DOHH2 (cell line): ENCODE measurements around the gene RAD51B.

Experiments used
- CTCF ChIP-seq: fragments of 200-600 bp; sonication (generic); IDR thresholded peaks from one replicate; pipeline ENCODE4 v1.5.1; 2014; ENCODE audit warnings: antibody characterized with exemption, mild to moderate bottlenecking, low read depth, low read length; ENCODE audit not compliant: poor library complexity, severe bottlenecking
- EZH2phosphoT487 ChIP-seq: fragments of 200-600 bp; sonication (generic); IDR thresholded peaks from 2 replicates; pipeline ENCODE4 v1.6.1; 2017; ENCODE audit warnings: borderline replicate concordance, mild to moderate bottlenecking, antibody characterized with exemption, low read length, moderate library complexity, mixed read lengths

GRCh38 chr14:67957946-67958345 lies 138.4 kb downstream of the RAD51B start:
- no peak for TF ChIP-seq CTCF
- no peak for TF ChIP-seq EZH2phosphoT487
